Fibroblast of skin of left biceps (primary cell): Measurements from ENCODE around the gene DNAJB9.

Source experiments
- DNase-seq, 2 experiments: peaks; one replicate each; pipeline ENCODE4 v3.0.0-alpha.2; 2013; ENCODE audit warnings: low read depth in 2 of 2

The DNAJB9 gene

GRCh38 chr7:108605559-108606201, 36.0 kb downstream of the DNAJB9 start:
- DNase-seq, result no peak

- DNase-seq, result no peak
These were observed 40.0 kb downstream of the DNAJB9 start for GRCh38 chr7:108609643-108610042.

GRCh38 chr7:108611268-108611667, 41.6 kb downstream of the DNAJB9 start:
- no peak for DNase-seq

- peak in 1 of 2 experiments; percentile 17 for DNase-seq
These were observed 43.7 kb downstream of the DNAJB9 start for GRCh38 chr7:108613147-108613948.

- no peak for DNase-seq
These were observed 44.3 kb downstream of the DNAJB9 start for GRCh38 chr7:108613949-108614381.

- DNase-seq, result no peak
These were observed 45.2 kb downstream of the DNAJB9 start for GRCh38 chr7:108614896-108615295.

GRCh38 chr7:108618056-108618455, 48.4 kb downstream of the DNAJB9 start:
- DNase-seq, result no peak

- DNase-seq, result no peak
These were observed 53.5 kb downstream of the DNAJB9 start for GRCh38 chr7:108623220-108623619.
